ENCODE data around the gene FAM83B. TPM values are rescaled to one million over a fixed set of nuclear protein-coding genes. Genes with fewer than 3 reads are reported as not detected.
"Not testable (repeated sequence)": the region's sequence is repeated elsewhere in the genome, so short reads cannot be mapped to it uniquely, and the experiment has no call there.

The FAM83B gene
- total RNA-seq, 1 experiment from 2014 or later = not detected

DNA sequence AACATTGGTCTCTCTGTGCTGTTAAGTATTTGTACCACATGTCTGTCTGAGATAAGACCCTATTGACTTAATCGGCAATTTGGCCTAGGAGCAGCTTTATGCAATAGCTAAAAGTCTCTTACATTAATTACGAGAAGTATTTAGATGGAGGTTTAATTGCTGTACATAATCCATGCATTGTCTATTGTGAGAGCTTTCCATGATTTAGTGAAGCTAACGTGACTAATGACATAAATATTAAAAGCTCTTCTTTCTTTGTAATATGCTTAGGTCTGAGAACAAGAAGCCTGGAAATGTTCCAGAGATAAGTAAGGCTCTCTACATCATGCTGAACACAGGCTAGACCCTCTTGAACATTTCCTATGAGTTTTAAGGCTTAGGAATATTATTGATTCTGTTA lies 32.7 kb upstream of the FAM83B start:
- peaks cover 16% of the 10 kb centered on the region; the same call in 1 of the 2 replicates for H3K9me3 ChIP-seq (ENCODE audit: low read length)
- no peaks in the 10 kb centered on the region for H3K36me3 ChIP-seq (ENCODE audit: insufficient read depth, low read length)
- no peaks in the 10 kb centered on the region for H3K4me1 ChIP-seq (ENCODE audit: low read length)
- H3K4me2 ChIP-seq (ENCODE audit: low read depth, low read length, poor library complexity, severe bottlenecking) = no peak overlapping the region
- H3K27ac ChIP-seq (ENCODE audit: low read length) = no peak overlapping the region
- no peak overlapping the region for H3K9ac ChIP-seq (ENCODE audit: low read length)
- DNase-seq = no peak
- no peaks in the 10 kb centered on the region for H3K9me2 ChIP-seq (replicated peaks; ENCODE audit: insufficient read depth, low read length)
- no peak overlapping the region for H2AFZ ChIP-seq (ENCODE audit: low read length)
- no peaks in the 10 kb centered on the region for H3K79me2 ChIP-seq (ENCODE audit: low read length)
- no peaks in the 10 kb centered on the region for H4K20me1 ChIP-seq (ENCODE audit: insufficient read depth, low read depth, low read length)
- no peaks in the 10 kb centered on the region for H3K27me3 ChIP-seq (ENCODE audit: low read length)
- no peak overlapping the region for H3K4me3 ChIP-seq (ENCODE audit: low read length)

DNA sequence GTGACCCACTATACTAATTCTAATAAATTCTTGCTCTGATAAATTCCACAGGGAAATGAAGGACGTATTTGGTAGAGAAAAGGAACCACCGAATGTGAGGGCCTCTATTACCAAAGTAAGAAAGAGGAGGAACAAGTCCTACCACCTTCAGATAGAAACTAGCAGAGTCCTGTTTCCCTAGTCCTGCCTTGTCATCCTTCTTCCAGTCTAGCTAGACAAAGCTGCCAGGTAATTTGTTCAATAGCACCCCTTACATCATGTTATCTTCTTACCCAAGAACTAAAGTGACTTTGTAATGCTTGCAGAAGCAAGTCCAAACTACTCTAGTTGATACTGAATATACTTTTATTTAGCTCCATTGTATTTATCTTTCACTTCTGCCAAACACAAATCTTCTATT lies 29.3 kb upstream of the FAM83B start:
- H3K9ac ChIP-seq (ENCODE audit: low read length) = no peak overlapping the region
- H3K9me3 ChIP-seq (ENCODE audit: low read length) = peaks cover 7% of the 10 kb centered on the region; the same call in 1 of the 2 replicates
- H3K4me2 ChIP-seq (ENCODE audit: low read depth, low read length, poor library complexity, severe bottlenecking) = no peak overlapping the region
- H3K4me3 ChIP-seq (ENCODE audit: low read length) = no peak overlapping the region
- no peaks in the 10 kb centered on the region for H3K79me2 ChIP-seq (ENCODE audit: low read length)
- H4K20me1 ChIP-seq (ENCODE audit: insufficient read depth, low read depth, low read length) = no peaks in the 10 kb centered on the region
- H3K27me3 ChIP-seq (ENCODE audit: low read length) = no peaks in the 10 kb centered on the region
- H3K36me3 ChIP-seq (ENCODE audit: insufficient read depth, low read length) = no peaks in the 10 kb centered on the region
- no peaks in the 10 kb centered on the region for H3K9me2 ChIP-seq (replicated peaks; ENCODE audit: insufficient read depth, low read length)
- no peaks in the 10 kb centered on the region for H3K4me1 ChIP-seq (ENCODE audit: low read length)
- no peak overlapping the region for H2AFZ ChIP-seq (ENCODE audit: low read length)
- no peak for DNase-seq
- H3K27ac ChIP-seq (ENCODE audit: low read length) = no peak overlapping the region

DNA sequence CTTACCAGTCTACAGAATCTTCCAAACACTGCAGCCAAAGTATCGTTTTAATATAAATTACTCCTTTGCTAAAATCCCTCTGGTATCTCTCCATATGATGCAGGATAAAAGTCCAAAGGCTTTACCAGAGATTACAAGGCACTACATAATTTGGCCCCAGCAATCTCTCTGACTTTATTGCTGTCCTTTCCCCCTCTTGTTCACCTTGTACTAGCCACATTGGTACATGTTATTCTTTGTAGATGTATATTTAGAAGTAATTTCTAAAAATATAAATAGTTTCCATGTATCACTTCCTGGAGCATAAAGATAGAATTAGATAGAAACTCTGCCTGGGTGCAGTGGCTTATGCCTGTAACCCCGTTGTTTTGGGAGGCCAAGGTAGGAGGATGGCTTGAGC lies 28.7 kb upstream of the FAM83B start:
- H2AFZ ChIP-seq (ENCODE audit: low read length) = no peak overlapping the region
- peaks cover 5% of the 10 kb centered on the region; the same call in 1 of the 2 replicates for H3K9me3 ChIP-seq (ENCODE audit: low read length)
- H3K4me3 ChIP-seq (ENCODE audit: low read length) = no peak overlapping the region

GRCh38 chr6:54824225-54824624 lies 22.3 kb upstream of the FAM83B start:
- not testable (repeated sequence) for H3K36me3 ChIP-seq (ENCODE audit: insufficient read depth, low read length); H3K27ac ChIP-seq (ENCODE audit: low read length); H3K4me2 ChIP-seq (ENCODE audit: low read depth, low read length, poor library complexity, severe bottlenecking); H3K4me3 ChIP-seq (ENCODE audit: low read length); H3K9ac ChIP-seq (ENCODE audit: low read length); H2AFZ ChIP-seq (ENCODE audit: low read length); H4K20me1 ChIP-seq (ENCODE audit: insufficient read depth, low read depth, low read length); H3K27me3 ChIP-seq (ENCODE audit: low read length); H3K79me2 ChIP-seq (ENCODE audit: low read length); H3K9me3 ChIP-seq (ENCODE audit: low read length); H3K4me1 ChIP-seq (ENCODE audit: low read length); DNase-seq; H3K9me2 ChIP-seq (replicated peaks; ENCODE audit: insufficient read depth, low read length)

More for the DNA sequence above, 28.7 kb upstream of the FAM83B start:
- DNase-seq = no peak
- no peaks in the 10 kb centered on the region for H4K20me1 ChIP-seq (ENCODE audit: insufficient read depth, low read depth, low read length)
- H3K9me2 ChIP-seq (replicated peaks; ENCODE audit: insufficient read depth, low read length) = no peaks in the 10 kb centered on the region
- H3K27me3 ChIP-seq (ENCODE audit: low read length) = no peaks in the 10 kb centered on the region
- H3K36me3 ChIP-seq (ENCODE audit: insufficient read depth, low read length) = no peaks in the 10 kb centered on the region
- no peak overlapping the region for H3K9ac ChIP-seq (ENCODE audit: low read length)
- H3K27ac ChIP-seq (ENCODE audit: low read length) = no peak overlapping the region
- H3K79me2 ChIP-seq (ENCODE audit: low read length) = no peaks in the 10 kb centered on the region
- no peaks in the 10 kb centered on the region for H3K4me1 ChIP-seq (ENCODE audit: low read length)
- no peak overlapping the region for H3K4me2 ChIP-seq (ENCODE audit: low read depth, low read length, poor library complexity, severe bottlenecking)

DNA sequence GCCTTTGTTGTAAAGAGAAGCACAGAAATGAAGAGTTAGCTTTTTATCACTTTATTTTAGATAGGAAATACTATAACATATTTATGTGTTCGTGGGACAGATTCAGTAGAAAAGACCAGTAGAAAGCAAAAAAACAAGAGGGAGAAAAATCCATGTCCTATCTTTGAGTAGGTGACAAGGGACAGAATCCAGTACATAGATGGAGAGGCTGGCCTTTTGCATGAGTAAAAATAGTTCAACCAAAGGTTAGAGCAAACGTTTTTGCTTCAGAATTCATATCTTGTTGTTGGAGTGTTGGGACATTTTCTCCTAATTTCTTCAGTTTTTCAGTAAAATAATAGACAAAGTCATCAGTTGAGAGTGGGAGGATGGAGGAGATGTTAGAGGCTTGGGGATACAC lies 19.6 kb upstream of the FAM83B start:
- H3K4me1 ChIP-seq (ENCODE audit: low read length) = no peaks in the 10 kb centered on the region
- H2AFZ ChIP-seq (ENCODE audit: low read length) = no peak overlapping the region
- no peak overlapping the region for H3K4me2 ChIP-seq (ENCODE audit: low read depth, low read length, poor library complexity, severe bottlenecking)
- no peaks in the 10 kb centered on the region for H3K36me3 ChIP-seq (ENCODE audit: insufficient read depth, low read length)
- H3K9ac ChIP-seq (ENCODE audit: low read length) = no peak overlapping the region
- H3K27me3 ChIP-seq (ENCODE audit: low read length) = no peaks in the 10 kb centered on the region
- H3K4me3 ChIP-seq (ENCODE audit: low read length) = no peak overlapping the region
- H3K79me2 ChIP-seq (ENCODE audit: low read length) = no peaks in the 10 kb centered on the region
- no peaks in the 10 kb centered on the region for H3K9me2 ChIP-seq (replicated peaks; ENCODE audit: insufficient read depth, low read length)
- DNase-seq = no peak
- H3K27ac ChIP-seq (ENCODE audit: low read length) = no peak overlapping the region
- H4K20me1 ChIP-seq (ENCODE audit: insufficient read depth, low read depth, low read length) = no peaks in the 10 kb centered on the region
- H3K9me3 ChIP-seq (ENCODE audit: low read length) = no peaks in the 10 kb centered on the region

- no peaks in the 10 kb centered on the region for H3K4me1 ChIP-seq (ENCODE audit: low read length)
- H3K4me3 ChIP-seq (ENCODE audit: low read length) = no peak overlapping the region
- H3K4me2 ChIP-seq (ENCODE audit: low read depth, low read length, poor library complexity, severe bottlenecking) = no peak overlapping the region
Observed at GRCh38 chr6:54830216-54830615, 16.4 kb upstream of the FAM83B start.

GRCh38 chr6:54835176-54835575 lies 11.4 kb upstream of the FAM83B start:
- H3K9me3 ChIP-seq (ENCODE audit: low read length) = no peaks in the 10 kb centered on the region
- DNase-seq = no peak
- H3K36me3 ChIP-seq (ENCODE audit: insufficient read depth, low read length) = no peaks in the 10 kb centered on the region
- H3K4me1 ChIP-seq (ENCODE audit: low read length) = no peaks in the 10 kb centered on the region
- H3K4me2 ChIP-seq (ENCODE audit: low read depth, low read length, poor library complexity, severe bottlenecking) = no peak overlapping the region
- no peak overlapping the region for H2AFZ ChIP-seq (ENCODE audit: low read length)
- H3K27ac ChIP-seq (ENCODE audit: low read length) = no peak overlapping the region
- no peaks in the 10 kb centered on the region for H3K79me2 ChIP-seq (ENCODE audit: low read length)
- H3K27me3 ChIP-seq (ENCODE audit: low read length) = no peaks in the 10 kb centered on the region
- no peak overlapping the region for H3K4me3 ChIP-seq (ENCODE audit: low read length)
- no peaks in the 10 kb centered on the region for H4K20me1 ChIP-seq (ENCODE audit: insufficient read depth, low read depth, low read length)
- no peaks in the 10 kb centered on the region for H3K9me2 ChIP-seq (replicated peaks; ENCODE audit: insufficient read depth, low read length)
- no peak overlapping the region for H3K9ac ChIP-seq (ENCODE audit: low read length)

More at GRCh38 chr6:54830216-54830615, 16.4 kb upstream of the FAM83B start:
- Histone ChIP-seq H3K79me2 (ENCODE audit: low read length) (no peaks in the 10 kb centered on the region), H3K9me2 (replicated peaks; ENCODE audit: insufficient read depth, low read length) (no peaks in the 10 kb centered on the region), H3K9ac (ENCODE audit: low read length) (no peak overlapping the region), H3K9me3 (ENCODE audit: low read length) (no peaks in the 10 kb centered on the region), H3K27ac (ENCODE audit: low read length) (no peak overlapping the region), H4K20me1 (ENCODE audit: insufficient read depth, low read depth, low read length) (no peaks in the 10 kb centered on the region), H2AFZ (ENCODE audit: low read length) (no peak overlapping the region), H3K27me3 (ENCODE audit: low read length) (no peaks in the 10 kb centered on the region), H3K36me3 (ENCODE audit: insufficient read depth, low read length) (no peaks in the 10 kb centered on the region)
- no peak for DNase-seq

- H4K20me1 ChIP-seq (ENCODE audit: insufficient read depth, low read depth, low read length) = no peaks in the 10 kb centered on the region
- no peaks in the 10 kb centered on the region for H3K79me2 ChIP-seq (ENCODE audit: low read length)
- no peaks in the 10 kb centered on the region for H3K4me1 ChIP-seq (ENCODE audit: low read length)
- H3K36me3 ChIP-seq (ENCODE audit: insufficient read depth, low read length) = no peaks in the 10 kb centered on the region
- H3K27me3 ChIP-seq (ENCODE audit: low read length) = no peaks in the 10 kb centered on the region
- 0 out of 2 replicates have a peak, but pooled peaks cover 4% of the 10 kb centered on the region for H3K9me3 ChIP-seq (ENCODE audit: low read length)
- no peaks in the 10 kb centered on the region for H3K9me2 ChIP-seq (replicated peaks; ENCODE audit: insufficient read depth, low read length)
- no peak overlapping the region for H2AFZ ChIP-seq (ENCODE audit: low read length)
- no peak overlapping the region for H3K9ac ChIP-seq (ENCODE audit: low read length)
- no peak overlapping the region for H3K4me3 ChIP-seq (ENCODE audit: low read length)
- no peak overlapping the region for H3K27ac ChIP-seq (ENCODE audit: low read length)
- H3K4me2 ChIP-seq (ENCODE audit: low read depth, low read length, poor library complexity, severe bottlenecking) = no peak overlapping the region
- DNase-seq = no peak
Observed at GRCh38 chr6:54846857-54847674, 495 bp downstream of the FAM83B start.

Data from Karpas-422 (cell line).